ENCODE measurements around the gene MOB1A.
"Not testable (repeated sequence)": the region's sequence is repeated elsewhere in the genome, so short reads cannot be mapped to it uniquely, and the experiment has no call there.

The MOB1A gene

DNA sequence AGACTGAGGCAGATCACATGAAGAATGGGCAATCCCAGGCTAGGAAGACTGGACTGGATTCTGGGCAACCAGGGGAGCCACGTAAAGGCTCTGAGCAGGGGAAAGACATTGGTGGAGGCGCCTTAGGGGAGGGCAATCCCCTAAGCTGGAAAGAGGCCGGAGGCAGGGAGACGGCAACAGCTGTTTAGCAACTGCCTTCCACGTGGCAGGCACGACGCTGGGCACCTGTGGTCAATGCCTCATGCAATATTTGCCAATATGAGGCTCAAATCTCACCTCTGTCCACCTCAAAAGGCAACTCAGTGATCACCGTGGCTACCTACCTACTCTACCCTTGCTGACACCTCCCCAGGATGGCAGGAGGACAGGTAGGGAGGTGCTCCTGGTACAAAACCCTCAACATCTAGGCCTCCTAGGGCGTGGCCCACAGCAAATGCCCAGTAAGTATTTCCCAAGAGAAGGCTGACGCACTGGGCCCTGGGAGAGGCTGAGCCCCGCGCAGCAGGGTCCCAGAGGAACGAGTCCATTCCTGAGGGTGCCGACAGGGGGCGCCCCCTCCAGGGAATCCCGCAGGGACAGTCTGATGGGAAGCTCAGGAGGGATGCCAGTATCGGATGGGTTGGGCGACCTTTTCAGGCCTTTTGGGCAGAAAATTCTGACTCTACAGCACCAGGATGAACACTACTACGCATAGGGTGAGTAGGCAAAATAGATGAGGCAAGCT lies 39.9 kb downstream of the MOB1A start:
- H3K4me3 ChIP-seq (ENCODE audit: low read depth, low read length) = no peak overlapping the region
- peak; percentile 34 for TF ChIP-seq CTCF (IDR thresholded peaks at IDR 0.05; ENCODE audit: low read depth, low read length)
- in situ Hi-C loops (cut with HindIII; ENCODE audit: low sequenced_read_pairs) = no loop called here
- no peak for DNase-seq (ENCODE audit: low read depth, low spot score)

DNA sequence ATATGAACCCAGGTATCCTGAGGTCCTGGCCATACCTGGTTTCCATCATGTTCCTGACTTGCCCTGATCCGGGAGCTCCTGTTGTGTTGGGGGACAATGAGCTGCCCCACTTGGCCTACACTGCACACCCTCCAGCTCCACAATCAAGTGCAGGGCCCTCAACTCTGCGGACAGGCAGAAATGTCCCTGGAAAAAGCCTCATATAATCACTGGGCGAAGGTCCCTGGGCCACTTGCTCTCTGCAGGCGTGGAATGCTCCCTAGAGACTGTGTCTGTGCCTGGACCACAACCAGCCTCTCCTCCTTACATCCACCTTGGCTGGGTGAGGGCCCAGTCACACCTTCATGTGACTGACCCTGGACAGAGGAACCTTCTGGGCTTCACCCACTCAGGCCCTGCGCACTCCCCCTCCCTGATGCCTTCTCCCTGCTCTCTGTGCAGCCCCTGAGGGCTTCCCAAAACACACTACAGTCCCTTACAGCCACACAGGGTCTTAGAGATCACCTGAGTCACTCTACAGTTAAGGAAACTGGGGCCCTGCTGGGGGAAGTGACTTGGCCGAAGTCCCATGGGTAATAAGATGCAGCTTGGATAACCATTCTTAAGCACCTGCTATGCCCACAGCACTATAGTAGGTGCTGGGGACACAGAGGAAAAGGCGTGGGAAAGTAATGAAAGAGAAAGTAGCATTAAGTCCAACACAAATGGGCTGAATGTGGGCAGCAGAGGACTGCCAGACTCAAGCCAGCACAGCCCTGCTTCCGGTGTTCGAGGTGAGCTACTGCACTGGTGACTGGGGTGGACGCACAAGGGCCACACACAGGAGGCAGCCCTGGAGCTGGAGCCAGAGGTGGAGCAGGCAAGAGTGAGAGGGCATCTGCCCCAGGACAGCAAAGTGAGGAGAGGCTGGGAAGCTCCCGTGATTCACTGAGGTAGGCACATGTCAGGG lies 40.8 kb downstream of the MOB1A start:
- TF ChIP-seq CTCF (IDR thresholded peaks at IDR 0.05; ENCODE audit: low read depth, low read length) = no peak
- no peak for DNase-seq (ENCODE audit: low read depth, low spot score)
- no peak overlapping the region for H3K4me3 ChIP-seq (ENCODE audit: low read depth, low read length)
- in situ Hi-C loops (cut with HindIII; ENCODE audit: low sequenced_read_pairs) = no loop called here

DNA sequence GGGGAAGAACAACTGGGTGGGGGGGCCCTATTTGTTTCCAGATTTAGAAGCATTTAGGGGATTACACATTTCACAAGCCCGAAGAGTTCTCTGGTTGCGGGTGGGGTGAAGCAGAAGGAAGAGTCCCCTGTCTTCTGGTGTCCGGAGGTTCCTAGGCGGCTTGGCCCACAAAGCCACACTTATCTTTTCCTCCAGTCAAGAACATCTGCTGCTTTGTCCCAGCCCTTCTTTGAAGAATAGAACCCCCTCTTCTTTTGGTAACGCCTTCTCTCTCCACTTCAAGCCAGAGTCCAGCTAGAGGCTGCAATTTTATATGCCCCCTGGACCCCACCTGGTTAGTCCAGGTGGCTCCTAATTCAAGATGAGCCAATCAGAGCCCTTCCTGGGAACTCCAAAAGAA lies 46.8 kb downstream of the MOB1A start:
- TF ChIP-seq CTCF (IDR thresholded peaks at IDR 0.05; ENCODE audit: low read depth, low read length) = no peak
- in situ Hi-C loops (cut with HindIII; ENCODE audit: low sequenced_read_pairs) = no loop called here
- H3K4me3 ChIP-seq (ENCODE audit: low read depth, low read length) = no peak overlapping the region
- no peak for DNase-seq (ENCODE audit: low read depth, low spot score)

GRCh38 chr2:74130211-74130995 lies 48.3 kb downstream of the MOB1A start:
- DNase-seq (ENCODE audit: low read depth, low spot score) = no peak
- no peak for TF ChIP-seq CTCF (IDR thresholded peaks at IDR 0.05; ENCODE audit: low read depth, low read length)
- H3K4me3 ChIP-seq (ENCODE audit: low read depth, low read length) = no peak overlapping the region
- in situ Hi-C loops (cut with HindIII; ENCODE audit: low sequenced_read_pairs) = no loop called here

DNA sequence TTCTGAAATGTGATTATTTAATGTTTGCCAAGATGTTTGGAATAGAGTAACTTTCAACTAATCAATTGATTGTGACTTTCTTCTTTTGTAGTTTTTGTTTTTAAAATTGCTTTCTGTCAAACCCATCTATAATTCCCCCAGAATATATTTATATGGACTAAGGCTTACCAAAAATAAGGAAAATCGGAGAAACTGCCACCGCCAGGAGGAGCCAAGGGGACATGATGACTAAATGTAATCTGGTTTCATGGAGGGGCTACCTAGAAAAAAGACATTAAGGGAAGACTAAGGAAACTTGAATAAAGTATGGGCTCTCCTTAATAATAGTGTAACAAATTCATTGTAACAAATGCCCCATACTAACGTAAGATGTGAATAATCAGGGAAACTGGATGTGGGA lies 50.5 kb downstream of the MOB1A start:
- peak; percentile 27 for TF ChIP-seq CTCF (IDR thresholded peaks at IDR 0.05; ENCODE audit: low read depth, low read length)
- no peak overlapping the region for H3K4me3 ChIP-seq (ENCODE audit: low read depth, low read length)
- in situ Hi-C loops (cut with HindIII; ENCODE audit: low sequenced_read_pairs) = no loop called here
- no peak for DNase-seq (ENCODE audit: low read depth, low spot score)

DNA sequence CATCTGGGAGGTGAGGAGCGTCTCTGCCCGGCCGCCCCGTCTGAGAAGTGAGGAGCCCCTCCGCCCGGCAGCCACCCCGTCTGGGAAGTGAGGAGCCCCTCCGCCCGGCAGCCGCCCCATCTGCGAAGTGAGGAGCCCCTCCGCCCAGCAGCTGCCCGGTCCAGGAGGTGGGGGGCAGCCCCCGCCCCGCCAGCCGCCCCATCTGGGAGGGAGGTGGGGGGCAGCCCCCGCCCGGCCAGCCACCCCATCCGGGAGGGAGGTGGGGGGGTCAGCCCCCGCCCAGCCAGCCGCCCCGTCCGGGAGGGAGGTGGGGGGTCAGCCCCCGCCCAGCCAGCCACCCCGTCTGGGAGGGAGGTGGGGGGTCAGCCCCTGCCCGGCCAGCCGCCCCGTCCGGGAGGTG lies 54.7 kb downstream of the MOB1A start:
- in situ Hi-C loops (cut with HindIII; ENCODE audit: low sequenced_read_pairs); DNase-seq (ENCODE audit: low read depth, low spot score); H3K4me3 ChIP-seq (ENCODE audit: low read depth, low read length): not testable (repeated sequence)

DNA sequence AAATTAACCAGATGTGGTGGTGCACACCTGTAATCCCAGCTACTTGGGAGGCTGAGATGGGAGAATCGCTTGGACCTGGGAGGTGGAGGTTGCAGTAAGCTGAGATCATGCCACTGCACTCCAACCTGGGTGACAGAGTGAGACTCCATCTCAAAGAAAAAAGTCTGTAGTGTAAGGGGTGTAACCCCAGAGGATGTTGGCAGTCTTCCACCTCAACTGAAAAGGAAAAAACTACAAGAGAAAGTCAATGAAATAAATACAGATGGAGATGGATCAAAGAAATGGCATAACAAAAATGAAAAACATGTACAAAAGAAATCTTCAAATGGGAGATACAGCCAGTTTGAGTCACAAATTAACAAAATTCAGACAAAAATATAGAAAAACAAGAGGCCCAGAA lies 56.8 kb downstream of the MOB1A start:
- DNase-seq (ENCODE audit: low read depth, low spot score) = not testable (repeated sequence)

More for the DNA sequence above, 56.8 kb downstream of the MOB1A start:
- in situ Hi-C loops (cut with HindIII; ENCODE audit: low sequenced_read_pairs); H3K4me3 ChIP-seq (ENCODE audit: low read depth, low read length): not testable (repeated sequence)
